Pancreas (tissue), 10 donors: Measurements from ENCODE around the gene ARRB2. TPM values are rescaled to one million over a fixed set of nuclear protein-coding genes. Genes with fewer than 3 reads are reported as not detected.

Experiments
- ATAC-seq, 4 donors: fragments of 200-7000 bp; cut with Tn5 transposase; one replicate each; pipeline versions ENCODE4 v1.8.0 to v1.9.1; 2020; ENCODE audit warnings: mild to moderate bottlenecking in 4 of 4, moderate library complexity in 4 of 4
- DNase-seq, 6 donors: peaks; one replicate each; pipeline ENCODE4 v3.0.0-alpha.2; 2020
- FAIRE-seq: peaks from 2 replicates; lab custom pipeline; 2012; peaks lifted over from hg19 to GRCh38; lab: Jason Lieb, UNC
- H3K27ac ChIP-seq, 4 donors: fragments of 200-600 bp; sonication (generic); 1 replicate in 3 of 4; 2 replicates in 1 of 4; pipeline versions ENCODE4 v1.5.0 to v1.8.0; 2020
- H3K27me3 ChIP-seq, 4 donors: fragments of 200-600 bp; one replicate each; pipeline ENCODE4 v1.8.0; 2021
- H3K36me3 ChIP-seq, 3 donors: fragments of 200-600 bp; sonication (generic) in 1 of 3; one replicate each; pipeline versions ENCODE4 v1.5.0 to v1.8.0; 2020 to 2021
- H3K4me1 ChIP-seq, 3 donors: fragments of 200-600 bp; one replicate each; pipeline ENCODE4 v1.8.0; 2021
- H3K4me3 ChIP-seq, 4 donors: fragments of 200-600 bp; sonication (generic) in 2 of 4; one replicate each; pipeline versions ENCODE4 v1.5.0 to v1.8.0; 2020 to 2021
- H3K9me3 ChIP-seq, 4 donors: fragments of 200-600 bp; one replicate each; pipeline ENCODE4 v1.8.0; 2021
- CTCF ChIP-seq, 4 donors: fragments of 200-600 bp; sonication (generic) in 3 of 4; IDR thresholded peaks; one replicate each; pipeline versions ENCODE4 v1.5.0 to v1.8.0; 2021; ENCODE audit warnings: antibody characterized with exemption in 4 of 4
- WGBS, 2 donors: extraction: QIAGEN DNeasy Blood & Tissue Kit; methylation state at CpG; one replicate each; pipeline ENCODE4 v1.1.7; 2013; 5-methylcytosine and 5-hydroxymethylcytosine counted together
- intact Hi-C, 3 donors: fragments of 100-400 bp; cut with DNase I; formaldehyde crosslinking; loops; one replicate each; pipeline versions ENCODE4 v1.11.1 to v1.14.2; 2022
- polyA plus RNA-seq, 2 donors: library from polyadenylated mRNA; stranded (reverse); fragments of 200-250 nt; gene quantifications; one replicate each; pipeline ENCODE4 v1.2.3, GENCODE V29; 2013
- total RNA-seq, 6 donors: library from RNA; stranded (reverse); fragmentation: NEBNext Ultra II Directional in 4 of 6; extraction: Animal tissue kit (Norgen Biotek cat#: 25700) in 4 of 6; gene quantifications; one replicate each; pipeline versions ENCODE4 v1.2.1 to v1.2.4, GENCODE V29; 2021 to 2023
- donor health status: healthy with polysubstance abuse.
- donor health status: DM: no; HTN: no; CAD: no; lungs with moderate emphysema.
- donor health status: DM: no; HTN: no; CAD: no.
- donor health status: control.
- donor health status: control.
- donor health status: Bipolar disorder and iron deficiency.
- donor health status: DM: yes; HTN: yes; CAD: no.
- donor health status: DM: no; HTN: no; CAD: no.
- donor health status: DM: no; HTN: no; CAD: no.
- donor health status: DM: yes; HTN: yes; CAD: no.

ARRB2 gene
- total and polyA plus RNA-seq, 8 donors: 11.2 to 49.6 (median 19.5) TPM

- H3K4me1 ChIP-seq: peaks cover 0 to 6% (median 0%) of the 10 kb centered on the region in 3 donors
- FAIRE-seq: no peak
- no peaks in the 10 kb centered on the region for H3K27me3 ChIP-seq
These were observed 28.0 kb downstream of the ARRB2 start for GRCh38 chr17:4738136-4739121.

GRCh38 chr17:4739122-4740024 is 28.9 kb downstream of the ARRB2 start, which contains the start of the genes CXCL16 and ZMYND15:
Gene CXCL16, minus strand, starts transcription at chr17:4739928. Its CDS starts 589 bp downstream, at chr17:4739339.
Gene ZMYND15, plus strand, starts transcription at chr17:4739833. Its CDS starts 716 bp downstream, at chr17:4740549.
- peak; percentile 74 to 81 (median 79) for ATAC-seq
- H3K4me1 ChIP-seq: peaks cover 0 to 6% (median 0%) of the 10 kb centered on the region in 3 donors
- WGBS, 2 donors: 0% methylated on average over 97 to 100 of the region's 100 CpGs
- H3K4me3 ChIP-seq: peak within 1 kb of the TSS; percentile 65 to 89 (median 80)
- no peaks in the 10 kb centered on the region for H3K36me3 ChIP-seq
- DNase-seq: peak in 5 of 6 donors; percentile 44 to 85 (median 71)
- no peak for FAIRE-seq
- H3K9me3 ChIP-seq: no peaks in the 10 kb centered on the region
- H3K27ac ChIP-seq: peak within 1 kb of the TSS; percentile 50 to 77 (median 69)
- no peak for TF ChIP-seq CTCF (IDR thresholded peaks at IDR 0.05)
- intact Hi-C loops: loop anchor here in 1 of 3 donors (10.0 kb wide), 2 partner anchors 45 to 155 kb away; partner anchors contain the start of genes C17orf107, GLTPD2 and VMO1
- H3K27me3 ChIP-seq: no peaks in the 10 kb centered on the region

More at GRCh38 chr17:4738136-4739121, 28.0 kb downstream of the ARRB2 start:
- peak in 3 of 4 donors; percentile 18 to 44 (median 31) for ATAC-seq
- Histone ChIP-seq H3K27ac (peak overlapping the region in 3 of 4 donors; percentile 62 to 77 (median 76)), H3K4me3 (peak overlapping the region; percentile 65 to 89 (median 80)), H3K9me3 (no peaks in the 10 kb centered on the region), H3K36me3 (no peaks in the 10 kb centered on the region)
- no peak for TF ChIP-seq CTCF (IDR thresholded peaks at IDR 0.05)
- 28% methylated on average over 41 of the region's 41 CpGs for WGBS, 2 donors
- intact Hi-C loops: loop anchor here in 1 of 3 donors (10.0 kb wide), 2 partner anchors 46 to 156 kb away; partner anchors contain the start of genes C17orf107, GLTPD2 and VMO1
- DNase-seq: no peak

- no peaks in the 10 kb centered on the region for H3K9me3 ChIP-seq
- ATAC-seq (no peak), FAIRE-seq (no peak), DNase-seq (no peak)
- 13% methylated on average over 13 of the region's 13 CpGs for WGBS, 2 donors
- H3K4me1 ChIP-seq: peaks cover 0 to 6% (median 0%) of the 10 kb centered on the region in 3 donors
- peak overlapping the region; percentile 65 to 89 (median 80) for H3K4me3 ChIP-seq
- H3K27ac ChIP-seq: peak overlapping the region in 3 of 4 donors; percentile 50 to 77 (median 76)
- no peak for TF ChIP-seq CTCF (IDR thresholded peaks at IDR 0.05)
- H3K27me3 ChIP-seq: peaks cover 0 to 4% (median 0%) of the 10 kb centered on the region in 4 donors
- no peaks in the 10 kb centered on the region for H3K36me3 ChIP-seq
- intact Hi-C loops: no loop called here
These were observed 29.6 kb downstream of the ARRB2 start for GRCh38 chr17:4740025-4740351.

- FAIRE-seq (no peak), ATAC-seq (no peak), DNase-seq (no peak)
- WGBS, 2 donors: 96 to 99% methylated on average over 8 of the region's 8 CpGs
- Histone ChIP-seq H3K27me3 (peaks cover 0 to 7% (median 0%) of the 10 kb centered on the region in 4 donors), H3K27ac (no peak overlapping the region), H3K4me1 (peaks cover 0 to 6% (median 0%) of the 10 kb centered on the region in 3 donors), H3K36me3 (no peaks in the 10 kb centered on the region), H3K9me3 (no peaks in the 10 kb centered on the region), H3K4me3 (no peak overlapping the region)
- no peak for TF ChIP-seq CTCF (IDR thresholded peaks at IDR 0.05)
- intact Hi-C loops: no loop called here
These were observed 30.2 kb downstream of the ARRB2 start for GRCh38 chr17:4740584-4740983.
